ENCODE measurements around the gene CHM.

- TF ChIP-seq CTCF (IDR thresholded peaks at IDR 0.05; ENCODE audit: low read depth, low read length, poor library complexity, severe bottlenecking) (no peak), EZH2phosphoT487 (IDR thresholded peaks at IDR 0.05; ENCODE audit: borderline replicate concordance, low read length) (no peak)
Observed at GRCh38 chrX:86044216-86044615, 3.1 kb downstream of the CHM start.
